CD4-positive, alpha-beta memory T cell (primary cell): ENCODE data around the gene HS2ST1. TPM values are rescaled to one million over a fixed set of nuclear protein-coding genes. Genes with fewer than 3 reads are reported as not detected.

Source experiments
- CTCF ChIA-PET: fragments of 350-600 bp; sonication (Branson Sonifier 250); formaldehyde crosslinking; loops from one replicate; lab custom pipeline; 2021; ENCODE audit warnings: inconsistent platforms; ENCODE audit not compliant: partially characterized antibody; lab: Charles Lee
- POLR2A ChIA-PET: fragments of 350-600 bp; sonication (Branson Sonifier 250); formaldehyde crosslinking; loops from one replicate; lab custom pipeline; 2021; ENCODE audit not compliant: partially characterized antibody; lab: Charles Lee
- DNase-seq, 5 donors: peaks; one replicate each; pipeline versions ENCODE4 v3.0.0 to v3.0.0-alpha.2; 2020 to 2022; ENCODE audit warnings: mixed read lengths in 1 of 5
- H3K27ac ChIP-seq: one replicate; pipeline ENCODE4 v1.7.0; 2013; ENCODE audit warnings: low read depth, low read length
- H3K27me3 ChIP-seq: 2 replicates; pipeline ENCODE4 v1.7.0; 2013; ENCODE audit warnings: mild to moderate bottlenecking, low read length, moderate library complexity; ENCODE audit not compliant: insufficient read depth
- H3K36me3 ChIP-seq: 2 replicates; pipeline ENCODE4 v1.7.0; 2013; ENCODE audit warnings: mild to moderate bottlenecking, low read length, moderate library complexity; ENCODE audit not compliant: insufficient read depth
- H3K4me1 ChIP-seq: 2 replicates; pipeline ENCODE4 v1.7.0; 2013; ENCODE audit warnings: mild to moderate bottlenecking, low read length, moderate library complexity; ENCODE audit not compliant: insufficient read depth
- H3K4me3 ChIP-seq, 2 donors: one replicate each; pipeline ENCODE4 v1.7.0; 2013; ENCODE audit warnings: low read length in 2 of 2, mild to moderate bottlenecking in 1 of 2
- H3K9me3 ChIP-seq, 2 donors: one replicate each; pipeline ENCODE4 v1.7.0; 2013; ENCODE audit warnings: low read length in 2 of 2, control low read depth in 1 of 2; ENCODE audit not compliant: control insufficient read depth in 1 of 2
- H3K27ac Mint-ChIP-seq, 7 donors: one replicate each; pipeline ENCODE4 v1.8.0; 2020 to 2021; ENCODE audit warnings: mixed read lengths in 7 of 7, mild to moderate bottlenecking in 6 of 7, inconsistent platforms in 3 of 7, moderate library complexity in 3 of 7
- H3K27me3 Mint-ChIP-seq, 2 donors: one replicate each; pipeline ENCODE4 v1.8.0; 2020 to 2021; ENCODE audit warnings: mixed read lengths in 2 of 2
- H3K36me3 Mint-ChIP-seq, 2 donors: one replicate each; pipeline ENCODE4 v1.8.0; 2020 to 2021; ENCODE audit warnings: mixed read lengths in 2 of 2, inconsistent platforms in 1 of 2, mild to moderate bottlenecking in 1 of 2
- H3K4me1 Mint-ChIP-seq, 4 donors: one replicate each; pipeline ENCODE4 v1.8.0; 2020 to 2021; ENCODE audit warnings: mixed read lengths in 4 of 4, mild to moderate bottlenecking in 1 of 4
- H3K4me3 Mint-ChIP-seq, 8 donors: one replicate each; pipeline ENCODE4 v1.8.0; 2020 to 2021; ENCODE audit warnings: mixed read lengths in 8 of 8, mild to moderate bottlenecking in 7 of 8, moderate library complexity in 6 of 8, inconsistent platforms in 3 of 8
- H3K9me3 Mint-ChIP-seq, 8 donors: one replicate each; pipeline ENCODE4 v1.8.0; 2020 to 2021; ENCODE audit warnings: mixed read lengths in 8 of 8, mild to moderate bottlenecking in 5 of 8, inconsistent platforms in 3 of 8, moderate library complexity in 1 of 8
- intact Hi-C: fragments of 100-400 bp; cut with micrococcal nuclease; formaldehyde crosslinking; loops from one replicate; pipeline ENCODE4 v1.15.1; 2023
- polyA plus RNA-seq, 2 donors: library from polyadenylated mRNA; unstranded; fragments of 300-500 nt; fragmentation: Illumina TruSeq; gene quantifications; one replicate each; pipeline ENCODE4 v1.2.3, GENCODE V29; 2021
- total RNA-seq, 2 experiments: library from RNA; stranded (reverse); gene quantifications; one replicate each; pipeline ENCODE4 v1.2.3, GENCODE V29; 2021

Gene HS2ST1
- total and polyA plus RNA-seq, 4 experiments from 2014 or later: 5.4 to 15.8 (median 11.2) TPM

DNA sequence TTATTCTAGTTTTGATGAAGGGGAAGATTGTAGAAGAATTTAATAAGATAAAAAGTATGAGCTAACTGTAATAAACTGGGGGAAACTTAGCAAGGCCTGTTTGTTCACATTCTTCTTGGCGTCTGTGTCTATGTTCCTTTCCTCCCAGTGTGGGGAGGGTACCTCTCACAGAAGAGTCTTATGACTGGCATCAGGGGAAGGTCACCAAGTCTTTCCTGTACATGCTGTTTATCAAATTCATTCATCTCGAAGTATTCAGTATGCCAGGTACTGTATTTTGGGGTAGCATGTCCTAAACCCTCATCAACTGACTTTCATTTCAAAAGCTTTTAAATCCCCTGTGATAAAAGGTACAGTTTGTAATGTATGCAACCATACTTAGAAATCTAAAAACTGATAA, 78.4 kb downstream of the HS2ST1 start:
- Histone ChIP-seq H3K4me3 (no peak overlapping the region), H3K27me3 (no peaks in the 10 kb centered on the region), H3K36me3 (no peaks in the 10 kb centered on the region), H3K9me3 (no peaks in the 10 kb centered on the region), H3K27ac (no peak overlapping the region), H3K4me1 (no peaks in the 10 kb centered on the region)
- POLR2A ChIA-PET: no interaction called here
- DNase-seq: no peak
- Mint-ChIP-seq H3K27me3 (no peaks in the 10 kb centered on the region), H3K4me3 (no peak overlapping the region), H3K9me3 (peaks cover 0 to 3% (median 0%) of the 10 kb centered on the region in 8 donors), H3K27ac (no peak overlapping the region), H3K36me3 (peaks cover 2 to 5% of the 10 kb centered on the region in 2 donors), H3K4me1 (peaks cover 0 to 6% (median 3%) of the 10 kb centered on the region in 4 donors)
- intact Hi-C loops: no loop called here
- CTCF ChIA-PET: no interaction called here

DNA sequence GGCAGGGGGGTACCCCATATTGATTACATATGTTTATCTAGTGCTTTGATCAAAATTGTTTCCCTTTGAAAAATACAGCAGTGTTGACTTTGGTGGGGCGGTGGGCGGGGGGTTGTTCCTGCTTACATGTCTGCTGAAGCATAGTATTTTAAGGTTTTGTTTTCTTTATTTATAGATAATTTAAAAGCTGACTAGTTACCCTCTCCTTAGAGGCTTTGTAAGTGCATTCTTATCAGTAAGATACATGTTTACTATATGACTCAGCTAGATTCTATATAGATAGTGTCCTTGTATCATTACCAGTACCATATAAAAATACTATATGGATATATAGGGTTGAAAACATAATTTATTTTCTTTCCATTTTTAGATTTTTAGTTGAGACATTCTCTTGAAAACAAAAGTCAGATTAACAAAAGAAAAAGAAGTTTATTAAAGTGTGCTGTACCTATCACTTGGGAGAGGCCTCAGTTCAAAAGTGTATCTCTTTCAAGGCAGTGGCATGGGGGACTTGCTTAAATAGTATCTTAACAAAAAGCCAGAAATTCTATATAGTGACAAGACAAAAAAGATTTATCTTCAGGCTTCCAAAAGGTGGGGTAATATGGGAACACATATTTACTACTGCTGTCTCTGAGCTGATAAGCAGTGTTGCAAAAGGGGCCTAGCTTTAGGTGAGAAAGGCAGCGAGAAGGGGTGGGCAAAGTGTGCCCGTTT, 79.0 kb downstream of the HS2ST1 start:
- intact Hi-C loops: no loop called here
- ChIA-PET POLR2A (no interaction called here), CTCF (no interaction called here)
- no peak overlapping the region for H3K4me3 ChIP-seq
- no peaks in the 10 kb centered on the region for H3K9me3 ChIP-seq
- no peaks in the 10 kb centered on the region for H3K27me3 Mint-ChIP-seq
- H3K4me1 ChIP-seq: no peaks in the 10 kb centered on the region
- H3K36me3 ChIP-seq: no peaks in the 10 kb centered on the region
- peaks cover 0 to 6% (median 3%) of the 10 kb centered on the region in 4 donors for H3K4me1 Mint-ChIP-seq
- H3K27me3 ChIP-seq: no peaks in the 10 kb centered on the region
- H3K36me3 Mint-ChIP-seq: peaks cover 0 to 5% of the 10 kb centered on the region in 2 donors
- peaks cover 0 to 3% (median 0%) of the 10 kb centered on the region in 8 donors for H3K9me3 Mint-ChIP-seq
- no peak overlapping the region for H3K27ac ChIP-seq
- H3K27ac Mint-ChIP-seq: no peak overlapping the region
- no peak for DNase-seq
- no peak overlapping the region for H3K4me3 Mint-ChIP-seq

DNA sequence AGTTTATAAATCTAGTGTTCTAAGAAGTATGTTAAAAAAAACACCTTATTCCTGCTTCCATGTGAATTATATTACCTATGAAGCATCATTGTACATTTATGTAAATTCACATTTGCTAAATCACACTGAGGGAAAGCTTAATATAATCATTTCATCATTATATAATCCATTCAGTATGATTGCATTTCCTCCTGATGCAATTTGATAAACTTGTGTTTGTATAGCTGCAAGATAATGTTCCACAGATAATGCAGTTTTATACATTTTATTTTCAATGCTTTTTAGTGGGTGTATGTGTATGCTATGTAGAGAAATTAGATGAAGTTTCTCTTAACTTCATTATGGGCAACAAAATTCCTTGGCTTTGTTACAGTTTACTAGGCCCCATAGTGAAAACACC, 79.6 kb downstream of the HS2ST1 start:
- H3K27me3 Mint-ChIP-seq: no peaks in the 10 kb centered on the region
- CTCF ChIA-PET: no interaction called here
- Histone ChIP-seq H3K36me3 (no peaks in the 10 kb centered on the region), H3K27me3 (no peaks in the 10 kb centered on the region), H3K27ac (no peak overlapping the region), H3K9me3 (no peaks in the 10 kb centered on the region), H3K4me3 (no peak overlapping the region), H3K4me1 (no peaks in the 10 kb centered on the region)
- no peak for DNase-seq
- peaks cover 0 to 4% of the 10 kb centered on the region in 2 donors for H3K36me3 Mint-ChIP-seq
- H3K4me3 Mint-ChIP-seq: no peak overlapping the region
- peaks cover 0 to 6% (median 3%) of the 10 kb centered on the region in 4 donors for H3K4me1 Mint-ChIP-seq
- H3K27ac Mint-ChIP-seq: peak overlapping the region in 2 of 7 donors; percentile 25 to 31
- peaks cover 0 to 3% (median 0%) of the 10 kb centered on the region in 8 donors for H3K9me3 Mint-ChIP-seq
- intact Hi-C loops: no loop called here
- POLR2A ChIA-PET: no interaction called here

DNA sequence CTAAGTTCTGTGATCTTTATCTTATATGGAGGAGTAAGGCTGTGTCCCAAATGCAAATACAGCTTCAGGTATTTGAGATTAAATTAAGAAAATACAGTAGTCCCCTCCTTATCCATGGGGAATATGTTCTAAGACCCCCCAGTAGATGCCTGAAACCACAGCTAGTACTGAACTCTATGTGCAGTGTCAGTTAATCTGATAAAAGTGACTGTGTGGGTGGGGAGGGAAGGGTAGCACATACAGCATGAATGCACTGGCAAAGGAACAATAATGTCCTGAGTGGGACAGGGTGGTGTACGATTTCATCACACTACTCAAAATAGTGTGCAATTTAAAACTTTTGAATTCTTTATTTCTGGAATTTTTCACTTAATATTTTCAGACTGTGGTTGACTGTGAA, 83.1 kb downstream of the HS2ST1 start:
- Mint-ChIP-seq H3K27me3 (no peaks in the 10 kb centered on the region), H3K4me3 (no peak overlapping the region), H3K27ac (no peak overlapping the region), H3K4me1 (peaks cover 0 to 9% (median 3%) of the 10 kb centered on the region in 4 donors), H3K36me3 (peaks cover 0 to 5% of the 10 kb centered on the region in 2 donors), H3K9me3 (no peaks in the 10 kb centered on the region)
- Histone ChIP-seq H3K9me3 (no peaks in the 10 kb centered on the region), H3K4me1 (no peaks in the 10 kb centered on the region), H3K4me3 (no peak overlapping the region), H3K27me3 (no peaks in the 10 kb centered on the region), H3K36me3 (no peaks in the 10 kb centered on the region), H3K27ac (no peak overlapping the region)
- no peak for DNase-seq
- ChIA-PET CTCF (no interaction called here), POLR2A (no interaction called here)
- intact Hi-C loops: no loop called here

DNA sequence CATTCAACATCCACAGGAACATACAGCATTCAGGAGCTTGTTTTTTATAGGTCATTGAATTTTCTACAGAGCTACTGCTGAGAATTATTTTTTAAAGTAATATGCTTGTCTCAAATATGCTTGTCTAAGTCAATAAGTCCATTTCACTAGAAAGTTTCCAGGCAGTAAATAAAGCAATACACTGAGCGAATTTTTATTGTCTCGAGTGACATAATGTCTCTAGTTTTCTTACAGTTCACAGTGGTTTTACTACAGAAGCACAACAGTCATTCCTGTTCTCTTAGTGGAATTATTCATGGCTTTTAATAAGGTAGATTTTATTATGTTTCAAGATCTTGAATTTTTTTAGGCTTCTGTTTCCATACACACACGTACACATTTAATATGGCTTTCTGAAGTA, 83.8 kb downstream of the HS2ST1 start:
- Histone ChIP-seq H3K4me3 (no peak overlapping the region), H3K27me3 (no peaks in the 10 kb centered on the region), H3K36me3 (no peaks in the 10 kb centered on the region), H3K4me1 (no peaks in the 10 kb centered on the region), H3K27ac (no peak overlapping the region), H3K9me3 (no peaks in the 10 kb centered on the region)
- Mint-ChIP-seq H3K4me1 (peaks cover 0 to 5% (median 2%) of the 10 kb centered on the region in 4 donors), H3K27me3 (no peaks in the 10 kb centered on the region), H3K9me3 (peaks cover 0 to 3% (median 0%) of the 10 kb centered on the region in 8 donors), H3K36me3 (peaks cover 2 to 9% of the 10 kb centered on the region in 2 donors), H3K27ac (no peak overlapping the region), H3K4me3 (no peak overlapping the region)
- intact Hi-C loops: no loop called here
- DNase-seq: no peak
- CTCF ChIA-PET: no interaction called here
- POLR2A ChIA-PET: no interaction called here

DNA sequence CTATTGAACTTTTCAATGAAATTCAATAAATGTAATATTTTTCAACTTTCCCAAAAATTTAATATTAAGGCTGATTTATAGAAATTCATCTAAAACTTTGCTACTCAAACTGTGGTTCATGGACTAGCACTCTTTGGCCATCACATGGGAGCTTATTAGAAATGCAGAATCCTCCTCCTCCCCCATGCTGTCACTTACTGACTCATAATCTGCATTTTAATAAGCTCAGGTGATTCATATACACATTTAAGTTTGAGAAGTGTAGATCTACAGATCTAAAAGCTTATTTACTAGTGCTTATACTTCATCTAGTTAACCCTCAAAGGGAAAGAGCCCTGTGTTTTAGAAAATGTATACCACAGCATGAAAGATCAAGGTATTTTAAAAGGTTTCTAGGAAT, 84.3 kb downstream of the HS2ST1 start:
- H3K4me3 ChIP-seq: no peak overlapping the region
- no peak for DNase-seq
- Mint-ChIP-seq H3K27ac (no peak overlapping the region), H3K9me3 (peaks cover 0 to 3% (median 0%) of the 10 kb centered on the region in 8 donors), H3K36me3 (peaks cover 2 to 9% of the 10 kb centered on the region in 2 donors), H3K4me1 (peaks cover 0 to 5% (median 2%) of the 10 kb centered on the region in 4 donors), H3K27me3 (no peaks in the 10 kb centered on the region), H3K4me3 (no peak overlapping the region)
- CTCF ChIA-PET: no interaction called here
- H3K27ac ChIP-seq: no peak overlapping the region
- intact Hi-C loops: no loop called here
- H3K4me1 ChIP-seq: no peaks in the 10 kb centered on the region
- no peaks in the 10 kb centered on the region for H3K36me3 ChIP-seq
- no peaks in the 10 kb centered on the region for H3K27me3 ChIP-seq
- POLR2A ChIA-PET: no interaction called here
- no peaks in the 10 kb centered on the region for H3K9me3 ChIP-seq

DNA sequence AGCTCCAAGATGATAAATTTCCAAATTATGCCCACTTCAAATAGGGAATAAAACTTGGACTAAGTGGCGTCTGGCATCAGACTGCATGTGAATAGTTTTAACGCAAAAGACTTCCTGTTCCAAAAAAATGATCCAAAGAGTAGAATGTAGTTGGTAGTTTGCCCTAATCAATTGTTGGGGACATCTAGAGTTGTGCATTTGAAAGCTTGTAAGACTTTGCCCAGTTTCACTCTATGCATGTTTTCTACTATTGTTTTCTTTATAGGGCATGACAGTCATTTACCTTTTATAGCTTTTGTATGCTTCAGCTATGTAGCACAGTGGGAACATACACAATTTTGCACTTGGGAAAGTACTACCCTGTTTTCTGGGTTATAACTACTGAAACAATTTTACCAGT, 86.0 kb downstream of the HS2ST1 start:
- peaks cover 0 to 3% (median 0%) of the 10 kb centered on the region in 8 donors for H3K9me3 Mint-ChIP-seq
- H3K9me3 ChIP-seq: no peaks in the 10 kb centered on the region
- H3K27ac Mint-ChIP-seq: no peak overlapping the region
- no peak overlapping the region for H3K4me3 Mint-ChIP-seq
- no peaks in the 10 kb centered on the region for H3K4me1 ChIP-seq
- no peak overlapping the region for H3K27ac ChIP-seq
- no peaks in the 10 kb centered on the region for H3K27me3 Mint-ChIP-seq
- intact Hi-C loops: no loop called here
- peaks cover 0 to 5% (median 2%) of the 10 kb centered on the region in 4 donors for H3K4me1 Mint-ChIP-seq
- POLR2A ChIA-PET: no interaction called here
- no peaks in the 10 kb centered on the region for H3K36me3 ChIP-seq
- no peak overlapping the region for H3K4me3 ChIP-seq
- H3K36me3 Mint-ChIP-seq: peaks cover 2 to 9% of the 10 kb centered on the region in 2 donors
- CTCF ChIA-PET: no interaction called here
- DNase-seq: no peak
- H3K27me3 ChIP-seq: no peaks in the 10 kb centered on the region
